Neural progenitor cell (in vitro differentiated cells): Measurements from ENCODE around the gene GSG1L. TPM values are rescaled to one million over a fixed set of nuclear protein-coding genes. Genes with fewer than 3 reads are reported as not detected.

Source experiments
- DNase-seq: peaks from one replicate; pipeline ENCODE4 v3.0.0-alpha.2; 2016; ENCODE audit warnings: low spot score
- H2AFZ ChIP-seq: fragments of 200-600 bp; sonication (generic); replicated peaks from 2 replicates; pipeline ENCODE4 v1.6.1; 2016; ENCODE audit warnings: antibody characterized with exemption
- H3F3A ChIP-seq: fragments of 200-600 bp; sonication (generic); 2 replicates; pipeline ENCODE4 v1.6.1; 2016; ENCODE audit warnings: antibody characterized with exemption, low read depth
- H3K27ac ChIP-seq: fragments of 200-600 bp; sonication (generic); 2 replicates; pipeline ENCODE4 v1.5.1; 2016; ENCODE audit warnings: mild to moderate bottlenecking
- H3K27me3 ChIP-seq: fragments of 200-600 bp; sonication (generic); 2 replicates; pipeline ENCODE4 v1.6.1; 2016; ENCODE audit warnings: mild to moderate bottlenecking, moderate library complexity
- H3K36me3 ChIP-seq: fragments of 200-600 bp; sonication (generic); 2 replicates; pipeline ENCODE4 v1.5.1; 2016
- H3K4me1 ChIP-seq: fragments of 200-600 bp; sonication (generic); 2 replicates; pipeline ENCODE4 v1.6.1; 2016; ENCODE audit warnings: mixed run types
- H3K4me2 ChIP-seq: fragments of 200-600 bp; sonication (generic); 2 replicates; pipeline ENCODE4 v1.6.1; 2016
- H3K4me3 ChIP-seq: fragments of 200-600 bp; sonication (generic); 2 replicates; pipeline ENCODE4 v1.5.1; 2016
- H3K79me2 ChIP-seq: fragments of 200-600 bp; sonication (generic); 2 replicates; pipeline ENCODE4 v1.6.1; 2016; ENCODE audit warnings: low read depth
- H3K9ac ChIP-seq: fragments of 200-600 bp; sonication (generic); 2 replicates; pipeline ENCODE4 v1.6.1; 2016
- H3K9me3 ChIP-seq: fragments of 200-600 bp; sonication (generic); 2 replicates; pipeline ENCODE4 v1.5.1; 2016; ENCODE audit warnings: low read depth
- H4K20me1 ChIP-seq: fragments of 200-600 bp; sonication (generic); 2 replicates; pipeline ENCODE4 v1.6.1; 2016; ENCODE audit warnings: low read depth
- H3K27ac Mint-ChIP-seq: 3 replicates; pipeline ENCODE4 v1.8.0; 2021; ENCODE audit warnings: mixed read lengths
- H3K27me3 Mint-ChIP-seq: 2 replicates; pipeline ENCODE4 v1.8.0; 2022; ENCODE audit warnings: low read depth, mild to moderate bottlenecking, inconsistent platforms, moderate library complexity, mixed read lengths; ENCODE audit not compliant: insufficient read depth
- H3K36me3 Mint-ChIP-seq: 3 replicates; pipeline ENCODE4 v1.8.0; 2021; ENCODE audit warnings: mixed read lengths
- H3K4me1 Mint-ChIP-seq: 3 replicates; pipeline ENCODE4 v1.8.0; 2021; ENCODE audit warnings: mixed read lengths
- H3K4me3 Mint-ChIP-seq: 3 replicates; pipeline ENCODE4 v1.8.0; 2021; ENCODE audit warnings: mild to moderate bottlenecking, moderate library complexity, mixed read lengths
- H3K9me3 Mint-ChIP-seq: 3 replicates; pipeline ENCODE4 v1.8.0; 2020; ENCODE audit warnings: mixed read lengths
- EZH2 ChIP-seq: fragments of 200-600 bp; sonication (generic); IDR thresholded peaks from 2 replicates; pipeline ENCODE4 v1.6.1; 2017; ENCODE audit warnings: antibody characterized with exemption, mild to moderate bottlenecking, moderate library complexity
- EZH2phosphoT487 ChIP-seq: fragments of 200-600 bp; sonication (generic); IDR thresholded peaks from 2 replicates; pipeline ENCODE4 v1.6.1; 2017; ENCODE audit warnings: antibody characterized with exemption
- total RNA-seq: library from RNA; depleted of rRNA; stranded (reverse); fragments of >200 nt; gene quantifications from 2 replicates; pipeline ENCODE4 v1.2.3, GENCODE V29; 2015; ENCODE audit warnings: low replicate concordance
- TF ChIP-seq, protein P1 (sequence below): fragments of 200-600 bp; sonication (generic); IDR thresholded peaks from 2 replicates; pipeline ENCODE4 v1.5.1; 2017; ENCODE audit warnings: antibody characterized with exemption, mild to moderate bottlenecking

Gene GSG1L
- total RNA-seq, 1 donor from 2014 or later, result not detected

DNA sequence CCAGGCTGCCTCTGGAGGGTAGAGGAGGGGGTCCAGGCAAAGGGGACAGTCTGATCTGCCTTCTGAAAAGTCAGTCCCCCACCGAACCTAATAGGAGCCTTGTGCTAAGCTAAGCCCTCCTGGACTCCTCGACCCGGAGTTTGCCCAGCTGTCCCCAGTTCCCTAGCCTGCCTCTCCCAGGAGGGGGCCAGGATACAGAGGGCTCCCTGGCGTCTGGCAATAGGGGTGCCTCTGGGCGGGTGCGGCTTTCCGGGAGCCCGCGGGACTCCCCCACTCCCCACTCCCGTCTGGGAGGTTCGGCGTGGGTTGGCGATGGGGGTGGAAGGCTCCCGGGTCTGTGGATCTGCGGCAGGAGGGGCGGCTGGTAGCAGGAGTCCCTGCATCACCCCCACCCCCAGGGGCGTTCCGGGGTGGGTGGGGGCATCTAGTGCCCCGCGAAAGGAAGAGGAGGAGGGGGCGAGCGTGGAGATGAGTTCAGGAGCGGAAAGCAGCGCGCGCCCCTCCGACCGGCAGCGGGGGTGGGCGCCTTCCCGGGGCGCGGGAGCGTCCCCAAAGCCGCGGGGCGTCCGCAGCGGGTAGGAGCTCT lies 1.2 kb downstream of the GSG1L start:
- no peak overlapping the region for H3K27ac ChIP-seq
- no peak overlapping the region for H3K9ac ChIP-seq
- DNase-seq, result no peak
- no peaks in the 10 kb centered on the region for H3K79me2 ChIP-seq
- H3K27me3 ChIP-seq, result peaks cover 92% of the 10 kb centered on the region
- peak overlapping the region; percentile 52 for H3K4me3 ChIP-seq
- H3F3A ChIP-seq, result no peaks in the 10 kb centered on the region
- no peaks in the 10 kb centered on the region for H3K9me3 ChIP-seq
- H3K4me1 Mint-ChIP-seq, result peaks cover 10% of the 10 kb centered on the region
- TF ChIP-seq, protein P1, sequence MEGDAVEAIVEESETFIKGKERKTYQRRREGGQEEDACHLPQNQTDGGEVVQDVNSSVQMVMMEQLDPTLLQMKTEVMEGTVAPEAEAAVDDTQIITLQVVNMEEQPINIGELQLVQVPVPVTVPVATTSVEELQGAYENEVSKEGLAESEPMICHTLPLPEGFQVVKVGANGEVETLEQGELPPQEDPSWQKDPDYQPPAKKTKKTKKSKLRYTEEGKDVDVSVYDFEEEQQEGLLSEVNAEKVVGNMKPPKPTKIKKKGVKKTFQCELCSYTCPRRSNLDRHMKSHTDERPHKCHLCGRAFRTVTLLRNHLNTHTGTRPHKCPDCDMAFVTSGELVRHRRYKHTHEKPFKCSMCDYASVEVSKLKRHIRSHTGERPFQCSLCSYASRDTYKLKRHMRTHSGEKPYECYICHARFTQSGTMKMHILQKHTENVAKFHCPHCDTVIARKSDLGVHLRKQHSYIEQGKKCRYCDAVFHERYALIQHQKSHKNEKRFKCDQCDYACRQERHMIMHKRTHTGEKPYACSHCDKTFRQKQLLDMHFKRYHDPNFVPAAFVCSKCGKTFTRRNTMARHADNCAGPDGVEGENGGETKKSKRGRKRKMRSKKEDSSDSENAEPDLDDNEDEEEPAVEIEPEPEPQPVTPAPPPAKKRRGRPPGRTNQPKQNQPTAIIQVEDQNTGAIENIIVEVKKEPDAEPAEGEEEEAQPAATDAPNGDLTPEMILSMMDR, result no peak
- TF ChIP-seq EZH2, result peak; percentile 78
- peak; percentile 70 for TF ChIP-seq EZH2phosphoT487
- H3K4me2 ChIP-seq, result peak overlapping the region; percentile 91
- H3K4me3 Mint-ChIP-seq, result peak overlapping the region; percentile 24
- H4K20me1 ChIP-seq, result peaks cover 21% of the 10 kb centered on the region
- H3K4me1 ChIP-seq, result peaks cover 5% of the 10 kb centered on the region
- no peaks in the 10 kb centered on the region for H3K9me3 Mint-ChIP-seq
- no peak overlapping the region for H3K27ac Mint-ChIP-seq
- H2AFZ ChIP-seq, result no peak overlapping the region
- no peaks in the 10 kb centered on the region for H3K36me3 ChIP-seq
- no peaks in the 10 kb centered on the region for H3K36me3 Mint-ChIP-seq
- peaks cover 52% of the 10 kb centered on the region for H3K27me3 Mint-ChIP-seq

DNA sequence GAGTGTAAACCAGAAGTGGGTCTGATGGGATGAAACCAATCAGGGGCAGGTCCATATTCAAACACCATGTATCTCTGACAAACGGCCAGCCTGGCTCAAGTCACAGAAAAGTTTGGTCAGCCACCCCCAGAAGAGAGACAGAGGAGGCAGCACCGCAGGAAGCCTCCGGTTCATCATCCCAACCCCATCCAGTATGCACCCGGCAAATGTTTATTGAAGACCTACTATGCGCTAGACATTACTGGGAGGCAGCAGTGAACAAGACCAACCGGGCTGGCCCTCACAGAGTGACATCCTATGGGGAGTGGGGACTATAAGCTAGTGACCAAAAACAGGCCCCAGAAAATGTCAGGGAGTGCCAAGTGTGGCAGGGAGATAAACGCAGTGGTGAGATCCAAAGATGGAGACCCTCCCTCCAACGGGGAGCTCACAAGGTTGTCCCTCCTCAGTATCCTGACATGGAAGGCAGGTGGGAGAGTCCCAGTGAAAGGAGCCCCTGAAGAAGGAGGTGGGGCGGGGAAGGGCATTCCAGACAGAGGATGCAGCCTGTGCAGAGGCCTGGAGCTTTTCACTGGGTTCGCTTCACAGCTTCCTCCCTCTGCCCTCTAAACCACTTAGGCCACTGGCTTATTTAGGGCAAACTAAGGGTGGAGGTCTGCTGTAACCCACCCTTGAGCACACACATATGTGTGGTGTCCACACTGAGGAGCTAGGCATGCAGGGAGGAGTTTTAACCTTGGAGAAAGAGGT lies 2.0 kb downstream of the GSG1L start:
- H3K27ac Mint-ChIP-seq, result no peak overlapping the region
- no peaks in the 10 kb centered on the region for H3K9me3 Mint-ChIP-seq
- Histone ChIP-seq H3K9me3 (no peaks in the 10 kb centered on the region), H3K36me3 (no peaks in the 10 kb centered on the region), H3K4me3 (no peak overlapping the region), H3K4me2 (no peak overlapping the region), H3K27ac (no peak overlapping the region), H3K9ac (no peak overlapping the region), H3K79me2 (no peaks in the 10 kb centered on the region), H4K20me1 (peaks cover 21% of the 10 kb centered on the region), H3K27me3 (peaks cover 87% of the 10 kb centered on the region), H3F3A (no peaks in the 10 kb centered on the region), H3K4me1 (peaks cover 5% of the 10 kb centered on the region), H2AFZ (no peak overlapping the region)
- H3K27me3 Mint-ChIP-seq, result peaks cover 52% of the 10 kb centered on the region
- peak overlapping the region; percentile 49 for H3K4me3 Mint-ChIP-seq
- no peaks in the 10 kb centered on the region for H3K36me3 Mint-ChIP-seq
- no peak for DNase-seq
- no peak for TF ChIP-seq EZH2phosphoT487
- no peak for TF ChIP-seq EZH2
- TF ChIP-seq, protein P1, result no peak
- peaks cover 10% of the 10 kb centered on the region for H3K4me1 Mint-ChIP-seq

DNA sequence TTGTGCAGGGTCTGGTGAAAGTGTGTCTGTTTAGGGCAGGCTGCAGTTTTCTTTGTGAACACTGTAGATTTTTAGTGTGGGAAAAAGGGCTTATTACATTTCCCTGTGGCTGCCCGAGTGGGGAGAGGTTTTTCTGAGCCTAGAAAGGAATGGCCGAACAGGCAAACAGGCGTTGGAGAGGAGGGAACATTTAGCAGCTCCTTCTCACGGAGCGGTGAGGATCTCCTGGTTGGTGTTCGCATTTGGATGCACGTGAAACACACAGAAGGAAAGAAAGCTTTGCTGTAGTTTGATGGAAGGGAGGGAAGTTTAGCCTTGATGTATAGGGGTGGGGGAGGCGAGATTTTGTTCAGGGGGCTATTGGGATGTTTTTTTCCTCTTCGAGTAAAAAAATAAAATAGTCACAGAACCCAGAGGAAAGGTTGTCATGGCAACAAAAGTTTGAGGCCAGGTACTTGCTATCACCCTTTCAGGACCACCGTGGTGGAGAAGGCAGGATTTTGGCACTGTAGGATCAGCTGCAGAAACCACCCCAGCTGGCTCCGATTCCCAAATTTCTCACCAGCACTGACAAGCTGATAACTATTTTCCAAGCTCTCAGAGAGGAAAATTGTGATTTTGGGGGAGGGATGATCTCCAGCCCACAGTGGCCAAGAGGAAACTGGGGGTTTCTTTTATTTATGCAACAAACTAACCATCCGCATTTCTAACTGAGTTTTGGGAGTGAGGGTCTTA lies 3.5 kb downstream of the GSG1L start:
- Mint-ChIP-seq H3K9me3 (no peaks in the 10 kb centered on the region), H3K27me3 (peaks cover 47% of the 10 kb centered on the region), H3K36me3 (no peaks in the 10 kb centered on the region), H3K4me3 (no peak overlapping the region), H3K4me1 (peaks cover 10% of the 10 kb centered on the region), H3K27ac (no peak overlapping the region)
- H4K20me1 ChIP-seq, result peaks cover 21% of the 10 kb centered on the region
- H3K9ac ChIP-seq, result no peak overlapping the region
- no peak overlapping the region for H2AFZ ChIP-seq
- H3K36me3 ChIP-seq, result no peaks in the 10 kb centered on the region
- TF ChIP-seq EZH2, result no peak
- TF ChIP-seq EZH2phosphoT487, result no peak
- TF ChIP-seq, protein P1, result no peak
- no peak for DNase-seq
- H3K79me2 ChIP-seq, result no peaks in the 10 kb centered on the region
- H3K9me3 ChIP-seq, result no peaks in the 10 kb centered on the region
- peaks cover 71% of the 10 kb centered on the region for H3K27me3 ChIP-seq
- H3K4me1 ChIP-seq, result peaks cover 5% of the 10 kb centered on the region
- no peak overlapping the region for H3K4me3 ChIP-seq
- no peak overlapping the region for H3K27ac ChIP-seq
- H3K4me2 ChIP-seq, result no peak overlapping the region
- H3F3A ChIP-seq, result no peaks in the 10 kb centered on the region
